Measurements from ENCODE around the gene PRKCB. TPM values are rescaled to one million over a fixed set of nuclear protein-coding genes. Genes with fewer than 3 reads are reported as not detected.

The PRKCB gene
- total RNA-seq, 1 experiment from 2014 or later: not detected

- Histone ChIP-seq H2AFZ (ENCODE audit: low read length) (no peak overlapping the region), H3F3A (ENCODE audit: low read length, unreplicated experiment) (no peaks in the 10 kb centered on the region), H3K4me2 (ENCODE audit: low read length) (no peak overlapping the region), H3K4me1 (ENCODE audit: insufficient read depth, low read length) (no peaks in the 10 kb centered on the region), H3K9me2 (replicated peaks; ENCODE audit: low read length) (no peaks in the 10 kb centered on the region), H3K9ac (ENCODE audit: low read length) (no peak overlapping the region), H3K4me3 (ENCODE audit: low read length) (no peak overlapping the region), H4K20me1 (ENCODE audit: low read length) (no peaks in the 10 kb centered on the region), H3K27ac (ENCODE audit: low read length) (no peak overlapping the region), H3K27me3 (ENCODE audit: low read length) (0 out of 2 replicates have a peak, but pooled peaks cover 4% of the 10 kb centered on the region), H3K79me2 (ENCODE audit: low read length) (no peaks in the 10 kb centered on the region), H3K36me3 (ENCODE audit: low read depth, low read length) (no peaks in the 10 kb centered on the region), H3K9me3 (ENCODE audit: low read length) (no peaks in the 10 kb centered on the region)
- TF ChIP-seq EZH2phosphoT487 (IDR thresholded peaks at IDR 0.05; ENCODE audit: borderline replicate concordance, low read length): no peak
- TF ChIP-seq, protein P1, sequence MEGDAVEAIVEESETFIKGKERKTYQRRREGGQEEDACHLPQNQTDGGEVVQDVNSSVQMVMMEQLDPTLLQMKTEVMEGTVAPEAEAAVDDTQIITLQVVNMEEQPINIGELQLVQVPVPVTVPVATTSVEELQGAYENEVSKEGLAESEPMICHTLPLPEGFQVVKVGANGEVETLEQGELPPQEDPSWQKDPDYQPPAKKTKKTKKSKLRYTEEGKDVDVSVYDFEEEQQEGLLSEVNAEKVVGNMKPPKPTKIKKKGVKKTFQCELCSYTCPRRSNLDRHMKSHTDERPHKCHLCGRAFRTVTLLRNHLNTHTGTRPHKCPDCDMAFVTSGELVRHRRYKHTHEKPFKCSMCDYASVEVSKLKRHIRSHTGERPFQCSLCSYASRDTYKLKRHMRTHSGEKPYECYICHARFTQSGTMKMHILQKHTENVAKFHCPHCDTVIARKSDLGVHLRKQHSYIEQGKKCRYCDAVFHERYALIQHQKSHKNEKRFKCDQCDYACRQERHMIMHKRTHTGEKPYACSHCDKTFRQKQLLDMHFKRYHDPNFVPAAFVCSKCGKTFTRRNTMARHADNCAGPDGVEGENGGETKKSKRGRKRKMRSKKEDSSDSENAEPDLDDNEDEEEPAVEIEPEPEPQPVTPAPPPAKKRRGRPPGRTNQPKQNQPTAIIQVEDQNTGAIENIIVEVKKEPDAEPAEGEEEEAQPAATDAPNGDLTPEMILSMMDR (conservative IDR thresholded peaks at IDR 0.05; ENCODE audit: low read depth, low read length): no peak
- no peak for TF ChIP-seq EZH2 (IDR thresholded peaks at IDR 0.05; ENCODE audit: low read length, unreplicated experiment)
- intact Hi-C loops (cut with micrococcal nuclease): no loop called here
- ChIA-PET CTCF (no interaction called here), POLR2A (ENCODE audit: unreplicated experiment) (no interaction called here)
- ATAC-seq (no peak), DNase-seq (no peak)
- BruUV-seq (replicated peaks): no TSS peak
Observed at GRCh38 chr16:23889189-23889588, 53.4 kb downstream of the PRKCB start.

DNA sequence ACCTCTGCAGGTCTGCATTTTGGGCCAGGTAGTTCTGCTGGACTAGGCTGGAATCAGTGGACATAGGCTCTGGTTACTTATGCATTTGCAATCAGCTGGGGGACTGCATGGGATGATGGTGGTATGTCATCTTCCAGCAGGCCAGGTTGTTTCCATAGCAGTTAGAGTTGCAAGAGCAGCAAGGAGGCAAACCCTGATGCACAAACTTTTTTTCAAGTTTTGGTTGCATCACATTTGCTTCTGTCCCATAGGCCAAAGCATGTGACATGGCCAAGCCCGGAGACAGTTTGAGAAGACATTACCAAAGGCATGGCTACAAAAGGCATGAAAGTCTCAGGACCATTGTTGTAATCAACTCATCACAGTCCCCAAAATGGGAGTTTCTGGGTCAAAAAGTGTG is 58.2 kb downstream of the PRKCB start:
- POLR2A ChIA-PET (ENCODE audit: unreplicated experiment): no interaction called here
- no peak overlapping the region for H3K9ac ChIP-seq (ENCODE audit: low read length)
- no peak overlapping the region for H3K4me3 ChIP-seq (ENCODE audit: low read length)
- no peak overlapping the region for H3K4me2 ChIP-seq (ENCODE audit: low read length)
- no peaks in the 10 kb centered on the region for H3K27me3 ChIP-seq (ENCODE audit: low read length)
- TF ChIP-seq, protein P1 (conservative IDR thresholded peaks at IDR 0.05; ENCODE audit: low read depth, low read length): no peak
- TF ChIP-seq EZH2 (IDR thresholded peaks at IDR 0.05; ENCODE audit: low read length, unreplicated experiment): no peak
- no peak for TF ChIP-seq EZH2phosphoT487 (IDR thresholded peaks at IDR 0.05; ENCODE audit: borderline replicate concordance, low read length)
- H3F3A ChIP-seq (ENCODE audit: low read length, unreplicated experiment): no peaks in the 10 kb centered on the region
- H3K4me1 ChIP-seq (ENCODE audit: insufficient read depth, low read length): no peaks in the 10 kb centered on the region
- H4K20me1 ChIP-seq (ENCODE audit: low read length): no peaks in the 10 kb centered on the region
- H3K79me2 ChIP-seq (ENCODE audit: low read length): no peaks in the 10 kb centered on the region
- H3K27ac ChIP-seq (ENCODE audit: low read length): no peak overlapping the region
- no peaks in the 10 kb centered on the region for H3K36me3 ChIP-seq (ENCODE audit: low read depth, low read length)
- no peak for ATAC-seq
- DNase-seq: no peak
- H3K9me3 ChIP-seq (ENCODE audit: low read length): no peaks in the 10 kb centered on the region
- no TSS peak for BruUV-seq (replicated peaks)
- H3K9me2 ChIP-seq (replicated peaks; ENCODE audit: low read length): no peaks in the 10 kb centered on the region
- intact Hi-C loops (cut with micrococcal nuclease): no loop called here
- no peak overlapping the region for H2AFZ ChIP-seq (ENCODE audit: low read length)
- CTCF ChIA-PET: no interaction called here

DNA sequence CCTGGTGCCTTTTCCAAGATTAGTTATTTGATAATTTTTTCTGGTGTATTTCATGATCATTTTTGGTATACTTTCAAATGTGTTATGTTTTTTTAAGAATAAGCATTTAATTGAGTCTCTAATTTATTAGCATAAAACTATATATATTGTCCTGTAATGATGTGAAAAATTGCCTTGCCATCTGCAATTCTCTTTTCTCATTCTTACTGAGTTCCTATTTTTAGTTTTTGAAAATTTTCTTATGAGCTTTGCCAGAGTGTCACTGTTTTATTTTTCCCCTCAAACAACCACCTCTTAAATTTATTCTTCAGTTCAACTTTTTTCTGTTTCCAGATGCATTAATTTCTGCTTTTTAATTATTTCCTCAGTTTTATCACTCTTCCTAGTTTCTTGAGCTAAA is 59.3 kb downstream of the PRKCB start:
- Histone ChIP-seq H2AFZ (ENCODE audit: low read length) (no peak overlapping the region), H3K36me3 (ENCODE audit: low read depth, low read length) (no peaks in the 10 kb centered on the region), H3K9ac (ENCODE audit: low read length) (no peak overlapping the region), H3K4me2 (ENCODE audit: low read length) (no peak overlapping the region), H3K4me3 (ENCODE audit: low read length) (no peak overlapping the region), H3K27me3 (ENCODE audit: low read length) (no peaks in the 10 kb centered on the region), H3K79me2 (ENCODE audit: low read length) (no peaks in the 10 kb centered on the region), H3K9me3 (ENCODE audit: low read length) (no peaks in the 10 kb centered on the region), H3F3A (ENCODE audit: low read length, unreplicated experiment) (no peaks in the 10 kb centered on the region), H3K4me1 (ENCODE audit: insufficient read depth, low read length) (no peaks in the 10 kb centered on the region), H4K20me1 (ENCODE audit: low read length) (no peaks in the 10 kb centered on the region), H3K9me2 (replicated peaks; ENCODE audit: low read length) (no peaks in the 10 kb centered on the region), H3K27ac (ENCODE audit: low read length) (no peak overlapping the region)
- DNase-seq (no peak), ATAC-seq (no peak)
- POLR2A ChIA-PET (ENCODE audit: unreplicated experiment): no interaction called here
- no TSS peak for BruUV-seq (replicated peaks)
- intact Hi-C loops (cut with micrococcal nuclease): no loop called here
- no peak for TF ChIP-seq EZH2phosphoT487 (IDR thresholded peaks at IDR 0.05; ENCODE audit: borderline replicate concordance, low read length)
- TF ChIP-seq, protein P1 (conservative IDR thresholded peaks at IDR 0.05; ENCODE audit: low read depth, low read length): no peak
- TF ChIP-seq EZH2 (IDR thresholded peaks at IDR 0.05; ENCODE audit: low read length, unreplicated experiment): no peak
- CTCF ChIA-PET: no interaction called here

Measured in PC-3 (cell line).